Measurements from ENCODE around the gene SLC15A3. TPM values are rescaled to one million over a fixed set of nuclear protein-coding genes. Genes with fewer than 3 reads are reported as not detected.

The SLC15A3 gene
- total RNA-seq, 1 donor from 2014 or later = 0.62 TPM

GRCh38 chr11:60952742-60953170, 780 bp upstream of the SLC15A3 start:
- peaks cover 10% of the 10 kb centered on the region for H3K4me1 Mint-ChIP-seq (ENCODE audit: low read depth)
- DNase-seq (ENCODE audit: low spot score) = no peak
- H3K9me3 Mint-ChIP-seq (ENCODE audit: low read depth) = no peaks in the 10 kb centered on the region

GRCh38 chr11:60951606-60951903, 421 bp downstream of the SLC15A3 start:
- H3K4me3 Mint-ChIP-seq (ENCODE audit: unreplicated experiment) = no peak overlapping the region
- no peak for DNase-seq (ENCODE audit: low spot score)
- peaks cover 10% of the 10 kb centered on the region for H3K4me1 Mint-ChIP-seq (ENCODE audit: low read depth)
- peaks cover 10% of the 10 kb centered on the region for H3K27me3 Mint-ChIP-seq (ENCODE audit: low read depth)
- H3K36me3 Mint-ChIP-seq (ENCODE audit: low read depth) = no peaks in the 10 kb centered on the region
- TF ChIP-seq CTCF (IDR thresholded peaks at IDR 0.05) = no peak
- no peak overlapping the region for H3K27ac Mint-ChIP-seq (ENCODE audit: unreplicated experiment)
- H3K9me3 Mint-ChIP-seq (ENCODE audit: low read depth) = no peaks in the 10 kb centered on the region

More at GRCh38 chr11:60952742-60953170, 780 bp upstream of the SLC15A3 start:
- Mint-ChIP-seq H3K27me3 (ENCODE audit: low read depth) (peaks cover 14% of the 10 kb centered on the region), H3K27ac (ENCODE audit: unreplicated experiment) (no peak overlapping the region), H3K4me3 (ENCODE audit: unreplicated experiment) (no peak overlapping the region), H3K36me3 (ENCODE audit: low read depth) (no peaks in the 10 kb centered on the region)
- no peak for TF ChIP-seq CTCF (IDR thresholded peaks at IDR 0.05)

- Mint-ChIP-seq H3K4me1 (ENCODE audit: low read depth) (peaks cover 10% of the 10 kb centered on the region), H3K4me3 (ENCODE audit: unreplicated experiment) (no peak overlapping the region)
- TF ChIP-seq CTCF (IDR thresholded peaks at IDR 0.05) = no peak
These were observed 907 bp downstream of the SLC15A3 start for GRCh38 chr11:60950933-60951605.

GRCh38 chr11:60950024-60950423, 2.0 kb downstream of the SLC15A3 start:
- no peak for DNase-seq (ENCODE audit: low spot score)
- Mint-ChIP-seq H3K36me3 (ENCODE audit: low read depth) (no peaks in the 10 kb centered on the region), H3K4me1 (ENCODE audit: low read depth) (peaks cover 10% of the 10 kb centered on the region), H3K27me3 (ENCODE audit: low read depth) (peaks cover 13% of the 10 kb centered on the region), H3K4me3 (ENCODE audit: unreplicated experiment) (no peak overlapping the region), H3K9me3 (ENCODE audit: low read depth) (no peaks in the 10 kb centered on the region), H3K27ac (ENCODE audit: unreplicated experiment) (no peak overlapping the region)
- no peak for TF ChIP-seq CTCF (IDR thresholded peaks at IDR 0.05)

More at GRCh38 chr11:60950933-60951605, 907 bp downstream of the SLC15A3 start:
- H3K27ac Mint-ChIP-seq (ENCODE audit: unreplicated experiment) = no peak overlapping the region
- H3K27me3 Mint-ChIP-seq (ENCODE audit: low read depth) = peaks cover 13% of the 10 kb centered on the region
- DNase-seq (ENCODE audit: low spot score) = no peak
- H3K36me3 Mint-ChIP-seq (ENCODE audit: low read depth) = no peaks in the 10 kb centered on the region
- H3K9me3 Mint-ChIP-seq (ENCODE audit: low read depth) = no peaks in the 10 kb centered on the region

GRCh38 chr11:60948250-60948649, 3.7 kb downstream of the SLC15A3 start:
- no peaks in the 10 kb centered on the region for H3K36me3 Mint-ChIP-seq (ENCODE audit: low read depth)
- H3K9me3 Mint-ChIP-seq (ENCODE audit: low read depth) = no peaks in the 10 kb centered on the region
- H3K27ac Mint-ChIP-seq (ENCODE audit: unreplicated experiment) = no peak overlapping the region
- no peak for DNase-seq (ENCODE audit: low spot score)
- peaks cover 13% of the 10 kb centered on the region for H3K27me3 Mint-ChIP-seq (ENCODE audit: low read depth)
- H3K4me1 Mint-ChIP-seq (ENCODE audit: low read depth) = peaks cover 10% of the 10 kb centered on the region
- no peak overlapping the region for H3K4me3 Mint-ChIP-seq (ENCODE audit: unreplicated experiment)
- TF ChIP-seq CTCF (IDR thresholded peaks at IDR 0.05) = no peak
